BLaER1 treated with 17β-estradiol and CSF1 and Interleukin-3, amounts not matched to agents 10 nM and 100 nM (cell line): ENCODE results near the gene RAB3B.
A peak's percentile ranks its signal among the peaks of the same experiment; 100 is the strongest.
"Not testable (repeated sequence)": the region's sequence is repeated elsewhere in the genome, so short reads cannot be mapped to it uniquely, and the experiment has no call there.

Source experiments
- H3K27ac ChIP-seq, 11 experiments: shearing (Covaris generic); formaldehyde crosslinking; 2 replicates each; pipeline ENCODE4 v1.8.1; 2022
- H3K27me3 ChIP-seq, 11 experiments: shearing (Covaris generic); formaldehyde crosslinking; 2 replicates each; pipeline ENCODE4 v1.8.1; 2022
- H3K36me3 ChIP-seq, 11 experiments: shearing (Covaris generic); formaldehyde crosslinking; 2 replicates each; pipeline ENCODE4 v1.8.1; 2022
- H3K4me1 ChIP-seq, 10 experiments: shearing (Covaris generic); formaldehyde crosslinking; 2 replicates each; pipeline ENCODE4 v1.8.1; 2022
- H3K4me2 ChIP-seq, 11 experiments: shearing (Covaris generic); formaldehyde crosslinking; 2 replicates each; pipeline ENCODE4 v1.8.1; 2022
- H3K4me3 ChIP-seq, 10 experiments: shearing (Covaris generic); formaldehyde crosslinking; 2 replicates each; pipeline ENCODE4 v1.8.1; 2022
- H3K9ac ChIP-seq, 11 experiments: shearing (Covaris generic); formaldehyde crosslinking; 2 replicates each; pipeline ENCODE4 v1.8.1; 2022
- H3K9me3 ChIP-seq, 11 experiments: shearing (Covaris generic); formaldehyde crosslinking; replicated peaks in 1 of 11; 2 replicates each; pipeline ENCODE4 v1.8.1; 2022
- H4K20me1 ChIP-seq, 11 experiments: shearing (Covaris generic); formaldehyde crosslinking; 2 replicates each; pipeline ENCODE4 v1.8.1; 2022
- Cebpa-rat ChIP-seq, 11 experiments: shearing (Covaris generic); IDR thresholded peaks; 2 replicates each; pipeline ENCODE4 v1.8.1; 2022

RAB3B gene

DNA sequence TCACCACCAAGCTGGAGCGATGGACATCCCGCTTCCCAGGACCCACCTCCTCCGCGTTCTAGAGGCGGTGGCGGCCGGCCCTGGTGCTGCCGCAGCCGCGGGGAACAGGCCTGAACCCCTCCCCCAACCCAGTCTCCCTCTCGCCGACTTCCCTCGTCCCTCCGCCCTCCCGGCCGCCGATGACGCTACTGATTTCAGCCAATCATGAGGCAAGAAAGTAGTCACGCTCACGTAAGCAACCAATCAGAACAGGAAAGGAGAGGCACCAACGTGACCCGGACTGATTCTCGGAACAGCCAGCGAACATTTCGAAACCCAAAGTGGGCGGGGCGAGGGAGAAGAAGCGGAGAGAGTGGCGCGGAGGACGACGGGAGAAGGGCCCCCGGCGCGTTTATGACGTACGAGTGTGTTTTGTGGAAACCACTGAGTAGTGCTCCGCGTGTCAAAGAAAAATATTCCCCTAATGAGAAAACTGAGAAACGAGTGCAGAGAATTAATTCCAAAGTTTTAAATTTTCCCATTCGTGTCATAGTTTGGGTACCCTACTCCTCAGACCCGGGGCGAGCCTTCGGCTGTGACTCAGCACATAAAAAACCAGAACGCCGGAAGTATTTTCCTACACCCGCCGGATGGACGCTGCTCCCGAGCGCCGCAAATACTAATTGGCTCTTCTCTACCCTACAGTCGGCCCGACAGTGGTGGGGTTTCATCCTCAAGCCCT is 111.7 kb downstream of the RAB3B start, which contains the start of gene NRDC:
TSS of gene NRDC (minus strand) at position 112 of the 721 bp plus-strand sequence. CDS start 112 bp downstream, outside the sequence.
- Histone ChIP-seq H3K27me3 (no peaks in the 10 kb centered on the region), H3K9ac (peak within 1 kb of the TSS; percentile 94 to 99 (median 98)), H3K4me1 (peaks cover 27 to 50% (median 35%) of the 10 kb centered on the region in 10 experiments)

DNA sequence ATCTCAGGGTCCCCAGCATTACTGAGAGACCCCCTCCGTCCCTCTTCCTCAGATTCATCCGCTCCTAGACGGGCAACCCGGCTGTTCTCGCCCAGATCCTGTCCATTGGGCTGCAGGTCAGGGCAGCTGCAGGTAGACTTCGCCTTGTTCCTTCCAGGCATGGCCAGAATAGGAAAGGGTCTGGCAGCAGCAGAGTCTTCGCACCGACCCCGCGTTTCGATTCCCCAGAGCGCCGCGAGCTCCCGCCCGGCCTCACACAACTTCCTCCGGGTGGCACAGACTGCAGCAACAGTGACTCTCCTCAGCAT is 112.2 kb downstream of the RAB3B start:
- H3K4me1 ChIP-seq, result peaks cover 27 to 48% (median 35%) of the 10 kb centered on the region in 10 experiments
- H3K4me3 ChIP-seq, result peak overlapping the region; percentile 78 to 98 (median 90)
- H3K4me2 ChIP-seq, result peak overlapping the region; percentile 75 to 98 (median 90)

More for the DNA sequence above, 111.7 kb downstream of the RAB3B start, which contains the start of gene NRDC:
- Histone ChIP-seq H3K9me3 (no peaks in the 10 kb centered on the region), H3K27ac (peak within 1 kb of the TSS; percentile 93 to 99 (median 98)), H3K36me3 (peaks cover 5 to 29% (median 16%) of the 10 kb centered on the region in 11 experiments; a peak in 19 of 22 replicates), H3K4me3 (peak within 1 kb of the TSS; percentile 78 to 98 (median 90)), H4K20me1 (peaks cover 19 to 44% (median 35%) of the 10 kb centered on the region in 11 experiments; a peak in 21 of 22 replicates), H3K4me2 (peak within 1 kb of the TSS; percentile 82 to 98 (median 90))
- peak in 9 of 11 experiments; percentile 25 to 64 (median 52); a peak in 10 of 22 replicates for TF ChIP-seq Cebpa-rat (IDR thresholded peaks at IDR 0.05)

DNA sequence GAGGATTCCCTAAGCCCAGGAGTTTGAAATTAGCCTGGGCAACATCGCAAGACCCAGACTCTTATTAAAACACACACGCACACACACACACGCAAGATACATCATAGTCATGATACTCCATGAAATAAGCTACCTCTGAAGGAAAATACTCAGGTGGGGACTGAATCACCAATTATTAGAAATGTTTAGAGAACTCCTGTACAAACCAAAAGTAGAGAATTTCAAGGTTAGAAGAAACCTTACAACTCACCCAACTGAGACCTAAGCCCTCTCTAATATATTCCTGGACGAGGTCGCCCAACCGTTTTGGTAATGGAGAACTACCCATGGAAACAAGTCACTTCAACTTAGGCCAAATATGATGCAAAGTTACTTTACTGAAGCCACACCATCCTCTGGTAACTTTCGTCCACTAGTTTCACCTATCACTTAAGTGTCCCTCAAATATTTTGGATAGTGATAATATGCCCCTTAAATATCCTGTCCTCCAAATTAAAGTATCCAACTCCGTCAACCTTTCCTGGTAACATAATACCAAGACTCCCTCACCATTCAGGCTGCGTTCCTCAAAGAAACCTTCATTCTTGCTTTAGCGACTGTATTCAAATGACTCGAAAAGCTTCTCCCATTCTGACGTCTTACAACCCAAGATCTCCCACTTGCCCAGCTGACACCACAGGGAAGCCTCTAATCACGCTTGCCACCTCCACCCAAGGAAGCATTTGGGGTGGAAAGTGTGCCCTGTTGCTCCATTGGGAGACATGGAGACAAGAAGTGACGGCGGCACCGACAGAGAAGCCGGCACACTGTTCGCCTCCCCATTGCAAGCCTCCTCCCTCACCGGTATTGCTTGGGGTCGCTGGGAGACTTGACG is 112.8 kb downstream of the RAB3B start:
- Histone ChIP-seq H3K9ac (peak overlapping the region; percentile 94 to 99 (median 98)), H3K27ac (peak overlapping the region; percentile 93 to 99 (median 98)), H3K4me3 (peak overlapping the region; percentile 78 to 98 (median 90)), H3K4me1 (peaks cover 27 to 44% (median 35%) of the 10 kb centered on the region in 10 experiments), H4K20me1 (peaks cover 28 to 55% (median 43%) of the 10 kb centered on the region in 11 experiments; a peak in 21 of 22 replicates), H3K4me2 (peak overlapping the region; percentile 75 to 98 (median 90)), H3K36me3 (peaks cover 5 to 40% (median 24%) of the 10 kb centered on the region in 11 experiments; a peak in 19 of 22 replicates), H3K9me3 (no peaks in the 10 kb centered on the region), H3K27me3 (no peaks in the 10 kb centered on the region)
- no peak for TF ChIP-seq Cebpa-rat (IDR thresholded peaks at IDR 0.05)

More for the DNA sequence above, 112.2 kb downstream of the RAB3B start:
- peak overlapping the region; percentile 94 to 99 (median 98) for H3K9ac ChIP-seq
- no peak for TF ChIP-seq Cebpa-rat (IDR thresholded peaks at IDR 0.05)
- peaks cover 5 to 34% (median 21%) of the 10 kb centered on the region in 11 experiments; a peak in 19 of 22 replicates for H3K36me3 ChIP-seq
- peak overlapping the region; percentile 93 to 99 (median 98) for H3K27ac ChIP-seq
- no peaks in the 10 kb centered on the region for H3K9me3 ChIP-seq
- H3K27me3 ChIP-seq, result no peaks in the 10 kb centered on the region
- H4K20me1 ChIP-seq, result peaks cover 23 to 49% (median 40%) of the 10 kb centered on the region in 11 experiments; a peak in 21 of 22 replicates

DNA sequence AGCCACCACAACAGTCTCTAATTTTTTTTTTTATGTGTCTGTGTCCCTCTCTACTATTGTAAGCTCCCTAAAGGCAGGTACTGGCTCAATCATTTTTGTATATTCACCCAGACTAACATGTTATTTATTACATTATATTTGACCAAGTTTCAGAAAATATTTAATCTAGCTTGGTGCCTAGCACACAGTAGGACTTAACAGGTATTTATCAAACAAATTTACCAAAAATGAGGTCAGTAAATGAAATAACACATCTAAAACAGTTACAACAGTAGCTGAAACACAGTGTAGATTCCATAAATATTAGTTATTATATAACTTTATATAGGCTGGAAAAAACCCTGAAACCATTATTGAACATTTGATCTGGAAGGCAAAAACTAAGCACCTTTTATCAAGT is 114.7 kb downstream of the RAB3B start:
- TF ChIP-seq Cebpa-rat (IDR thresholded peaks at IDR 0.05), result no peak
- Histone ChIP-seq H3K9me3 (no peaks in the 10 kb centered on the region), H3K36me3 (peaks cover 11 to 58% (median 35%) of the 10 kb centered on the region in 11 experiments; a peak in 21 of 22 replicates), H4K20me1 (peaks cover 46 to 73% (median 57%) of the 10 kb centered on the region in 11 experiments; a peak in 21 of 22 replicates), H3K27me3 (no peaks in the 10 kb centered on the region), H3K4me1 (peaks cover 27 to 60% (median 37%) of the 10 kb centered on the region in 10 experiments), H3K4me2 (peak overlapping the region; percentile 75 to 98 (median 90)), H3K9ac (peak overlapping the region in 8 of 11 experiments; percentile 1 to 94 (median 36); a peak in 8 of 22 replicates), H3K4me3 (peak overlapping the region in 8 of 10 experiments; percentile 8 to 98 (median 86); a peak in 11 of 20 replicates), H3K27ac (peak overlapping the region in 6 of 11 experiments; percentile 0 to 59 (median 22); a peak in 6 of 22 replicates)

DNA sequence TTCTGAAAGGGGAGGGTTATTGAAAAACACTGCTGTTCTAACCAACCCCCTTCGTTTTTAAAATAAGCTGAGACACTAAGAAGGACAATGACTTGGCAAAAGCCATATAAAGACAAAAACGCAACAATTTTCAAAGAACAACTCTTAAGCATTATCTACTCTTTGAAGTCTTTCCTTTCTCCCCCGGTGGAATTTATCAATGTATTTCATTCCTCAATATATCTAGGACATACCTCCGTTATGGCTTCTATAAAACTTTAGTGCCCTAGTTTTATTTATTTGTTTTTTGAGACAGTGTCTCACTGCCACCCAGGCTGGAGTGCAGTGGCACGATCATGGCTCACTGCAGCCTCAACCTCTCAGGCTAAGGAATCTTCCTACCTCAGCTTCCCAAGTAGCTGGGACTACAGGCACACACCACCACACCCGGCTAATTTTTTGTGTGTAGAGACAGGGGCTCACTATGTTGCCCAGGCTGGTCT is 115.2 kb downstream of the RAB3B start:
- peaks cover 27 to 60% (median 38%) of the 10 kb centered on the region in 10 experiments for H3K4me1 ChIP-seq
- peak overlapping the region in 6 of 11 experiments; percentile 0 to 59 (median 22); a peak in 7 of 22 replicates for H3K27ac ChIP-seq
- H3K4me2 ChIP-seq, result peak overlapping the region; percentile 75 to 98 (median 90)
- no peaks in the 10 kb centered on the region for H3K27me3 ChIP-seq
- H3K36me3 ChIP-seq, result peaks cover 11 to 61% (median 37%) of the 10 kb centered on the region in 11 experiments; a peak in 21 of 22 replicates
- H3K9me3 ChIP-seq, result no peaks in the 10 kb centered on the region
- TF ChIP-seq Cebpa-rat (IDR thresholded peaks at IDR 0.05), result no peak
- H4K20me1 ChIP-seq, result peaks cover 47 to 78% (median 61%) of the 10 kb centered on the region in 11 experiments; a peak in 21 of 22 replicates
- peak overlapping the region in 8 of 11 experiments; percentile 1 to 49 (median 36); a peak in 8 of 22 replicates for H3K9ac ChIP-seq
- H3K4me3 ChIP-seq, result peak overlapping the region in 7 of 10 experiments; percentile 8 to 98 (median 14); a peak in 7 of 20 replicates

DNA sequence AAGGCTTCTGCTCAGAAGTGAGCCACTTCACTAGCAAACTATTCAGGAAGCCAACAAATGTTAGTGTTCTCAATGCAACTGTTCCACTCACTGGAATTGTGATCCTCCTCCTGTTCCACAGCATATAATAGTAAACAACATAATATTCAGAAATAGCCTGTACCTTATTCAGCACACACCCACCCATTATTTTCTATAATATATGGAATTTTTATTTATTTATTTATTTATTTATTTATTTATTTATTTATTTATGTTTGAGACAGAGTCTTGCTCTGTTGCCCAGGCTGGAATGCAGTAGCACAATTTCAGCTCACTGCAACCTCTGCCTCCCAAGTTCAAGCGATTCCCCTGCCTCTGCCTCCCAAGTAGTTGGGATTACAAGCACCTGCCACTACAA is 117.2 kb downstream of the RAB3B start:
- H3K9ac ChIP-seq, H3K27me3 ChIP-seq, H3K9me3 ChIP-seq, H3K4me3 ChIP-seq, H3K27ac ChIP-seq: not testable (repeated sequence)
- peak overlapping the region in 1 of 11 experiments; percentile 27; a peak in 2 of 22 replicates for H3K4me2 ChIP-seq
- H4K20me1 ChIP-seq, result peaks cover 53 to 99% (median 81%) of the 10 kb centered on the region in 11 experiments; a peak in 21 of 22 replicates
- peaks cover 21 to 64% (median 30%) of the 10 kb centered on the region in 10 experiments for H3K4me1 ChIP-seq
- H3K36me3 ChIP-seq, result peaks cover 11 to 79% (median 44%) of the 10 kb centered on the region in 11 experiments

DNA sequence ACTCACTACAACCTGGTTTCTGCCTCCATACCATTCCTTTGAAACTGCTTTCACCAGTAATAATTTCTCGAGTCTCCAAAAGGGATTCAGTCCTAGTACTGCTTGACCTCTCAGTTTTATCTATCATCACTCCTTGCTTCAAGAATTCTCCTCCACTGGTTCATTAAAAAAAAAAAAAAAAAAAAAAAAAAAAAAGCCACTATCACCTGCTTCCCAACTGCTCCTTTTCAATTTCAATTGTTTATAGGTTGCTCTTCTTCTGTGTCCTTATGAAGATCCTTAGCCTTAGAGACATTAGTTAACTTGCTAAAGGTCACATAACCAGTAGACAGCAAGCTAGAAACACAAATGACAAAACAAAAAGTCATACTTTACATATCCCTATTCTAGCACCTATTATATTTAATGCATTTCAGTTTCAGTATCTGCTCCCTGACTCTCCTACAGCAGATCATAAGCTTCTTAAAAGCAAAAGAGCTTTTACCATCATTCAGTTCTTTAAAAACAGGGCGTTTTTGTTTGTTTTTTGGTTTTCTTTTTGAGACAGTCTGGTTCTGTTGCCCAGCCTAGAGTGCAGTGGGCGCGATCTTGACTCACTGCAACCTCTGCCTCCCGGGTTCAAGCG is 119.0 kb downstream of the RAB3B start:
- H3K36me3 ChIP-seq, result peaks cover 11 to 88% (median 48%) of the 10 kb centered on the region in 11 experiments
- no peaks in the 10 kb centered on the region for H3K27me3 ChIP-seq
- no peak for TF ChIP-seq Cebpa-rat (IDR thresholded peaks at IDR 0.05)
- no peak overlapping the region for H3K9ac ChIP-seq
- H4K20me1 ChIP-seq, result peaks cover 65 to 100% (median 93%) of the 10 kb centered on the region in 11 experiments
- H3K4me1 ChIP-seq, result peaks cover 12 to 69% (median 19%) of the 10 kb centered on the region in 10 experiments
- no peaks in the 10 kb centered on the region for H3K9me3 ChIP-seq
- no peak overlapping the region for H3K4me3 ChIP-seq
- H3K27ac ChIP-seq, result no peak overlapping the region
- peak overlapping the region in 1 of 11 experiments; percentile 9; a peak in 3 of 22 replicates for H3K4me2 ChIP-seq
